Measurements from ENCODE around the gene AP3S1.

Gene AP3S1

GRCh38 chr5:115936031-115936430 is 94.3 kb downstream of the AP3S1 start:
- no peak for DNase-seq (ENCODE audit: low read depth in 1 of 2, low spot score in 1 of 2)

GRCh38 chr5:115939059-115939458 is 97.3 kb downstream of the AP3S1 start:
- DNase-seq (ENCODE audit: low read depth in 1 of 2, low spot score in 1 of 2): no peak

GRCh38 chr5:115940080-115940810 is 98.5 kb downstream of the AP3S1 start:
- no peak for DNase-seq (ENCODE audit: low read depth in 1 of 2, low spot score in 1 of 2)

GRCh38 chr5:115941051-115941675 is 99.4 kb downstream of the AP3S1 start:
- DNase-seq (ENCODE audit: low read depth in 1 of 2, low spot score in 1 of 2): no peak

- no peak for DNase-seq (ENCODE audit: low read depth in 1 of 2, low spot score in 1 of 2)
Measured at GRCh38 chr5:115944501-115944900, 102.8 kb downstream of the AP3S1 start.

GRCh38 chr5:115946655-115947054 is 104.9 kb downstream of the AP3S1 start:
- no peak for DNase-seq (ENCODE audit: low read depth in 1 of 2, low spot score in 1 of 2)

GRCh38 chr5:115947260-115947659 is 105.5 kb downstream of the AP3S1 start:
- DNase-seq (ENCODE audit: low read depth in 1 of 2, low spot score in 1 of 2): no peak

- no peak for DNase-seq (ENCODE audit: low read depth in 1 of 2, low spot score in 1 of 2)
Measured at GRCh38 chr5:115948091-115948534, 106.4 kb downstream of the AP3S1 start.

GRCh38 chr5:115949096-115949495 is 107.4 kb downstream of the AP3S1 start:
- DNase-seq (ENCODE audit: low read depth in 1 of 2, low spot score in 1 of 2): no peak

- DNase-seq (ENCODE audit: low read depth in 1 of 2, low spot score in 1 of 2): no peak
Measured at GRCh38 chr5:115952588-115952987, 110.9 kb downstream of the AP3S1 start.

- no peak for DNase-seq (ENCODE audit: low read depth in 1 of 2, low spot score in 1 of 2)
Measured at GRCh38 chr5:115954144-115954543, 112.4 kb downstream of the AP3S1 start.

- no peak for DNase-seq (ENCODE audit: low read depth in 1 of 2, low spot score in 1 of 2)
Measured at GRCh38 chr5:115956957-115957356, 115.2 kb downstream of the AP3S1 start.

- DNase-seq (ENCODE audit: low read depth in 1 of 2, low spot score in 1 of 2): no peak
Measured at GRCh38 chr5:115961381-115962238, 119.9 kb downstream of the AP3S1 start.

- no peak for DNase-seq (ENCODE audit: low read depth in 1 of 2, low spot score in 1 of 2)
Measured at GRCh38 chr5:115962239-115962564, 120.5 kb downstream of the AP3S1 start, which contains the start of gene LVRN. Gene LVRN, plus strand, starts transcription at chr5:115962475. Its CDS starts 143 bp downstream, at chr5:115962618.

GRCh38 chr5:115962565-115963402 is 121.0 kb downstream of the AP3S1 start:
- no peak for DNase-seq (ENCODE audit: low read depth in 1 of 2, low spot score in 1 of 2)

GRCh38 chr5:115963566-115963965 is 121.8 kb downstream of the AP3S1 start:
- no peak for DNase-seq (ENCODE audit: low read depth in 1 of 2, low spot score in 1 of 2)
